HepG2 (cell line): Measurements from ENCODE around the gene PBLD. TPM values are rescaled to one million over a fixed set of nuclear protein-coding genes. Genes with fewer than 3 reads are reported as not detected.
A peak's percentile ranks its signal among the peaks of the same experiment; 100 is the strongest.

Experiments
- CEBPB ChIP-seq: IDR thresholded peaks from 2 replicates; pipeline ENCODE4 v1.6.1; 2011; ENCODE audit warnings: low read depth, low read length, improper control_type of control experiment, borderline replicate concordance
- GTF3A ChIP-seq: sonication (generic); formaldehyde crosslinking; conservative IDR thresholded peaks from 2 replicates; pipeline ENCODE4 v1.4.0; 2020; ENCODE audit warnings: mild to moderate bottlenecking, missing genetic modification reagents
- JUNB ChIP-seq: sonication (generic); formaldehyde crosslinking; IDR thresholded peaks from 2 replicates; pipeline ENCODE4 v1.8.0; 2022; ENCODE audit warnings: missing genetic modification reagents, mild to moderate bottlenecking, borderline replicate concordance
- NCOA5 ChIP-seq: sonication (generic); formaldehyde crosslinking; IDR thresholded peaks from 2 replicates; pipeline ENCODE4 v1.4.0; 2020; ENCODE audit warnings: missing genetic modification reagents
- PHF20 ChIP-seq: sonication (generic); formaldehyde crosslinking; IDR thresholded peaks from 2 replicates; pipeline ENCODE4 v1.5.0; 2020; ENCODE audit warnings: mild to moderate bottlenecking, missing genetic modification reagents
- POGZ ChIP-seq: sonication (generic); formaldehyde crosslinking; IDR thresholded peaks from 2 replicates; pipeline ENCODE4 v1.4.0; 2020; ENCODE audit warnings: mild to moderate bottlenecking, missing genetic modification reagents
- POLR2A ChIP-seq, 2 experiments: IDR thresholded peaks; 2 replicates each; pipeline ENCODE4 v1.6.1; 2011; ENCODE audit warnings: low read depth in 2 of 2, low read length in 2 of 2, mild to moderate bottlenecking in 1 of 2, moderate library complexity in 1 of 2; ENCODE audit not compliant: insufficient read depth in 1 of 2
- SPEN ChIP-seq: sonication (generic); formaldehyde crosslinking; IDR thresholded peaks from 2 replicates; pipeline ENCODE4 v1.5.1; 2020; ENCODE audit warnings: low read depth, mild to moderate bottlenecking, missing genetic modification reagents
- U2AF2 ChIP-seq: fragments of 200-400 bp; formaldehyde crosslinking; IDR thresholded peaks from 2 replicates; pipeline ENCODE4 v1.6.1; 2017; ENCODE audit warnings: low read depth, mild to moderate bottlenecking, low read length
- ZBTB7A ChIP-seq: sonication (generic); formaldehyde crosslinking; IDR thresholded peaks from 2 replicates; pipeline ENCODE4 v1.8.0; 2022; ENCODE audit warnings: mild to moderate bottlenecking, missing genetic modification reagents
- ZFP82 ChIP-seq: sonication (generic); formaldehyde crosslinking; IDR thresholded peaks from 2 replicates; pipeline ENCODE4 v1.5.1; 2020; ENCODE audit warnings: mild to moderate bottlenecking, missing genetic modification reagents, borderline replicate concordance
- ZNF12 ChIP-seq: sonication (generic); formaldehyde crosslinking; IDR thresholded peaks from 2 replicates; pipeline ENCODE4 v1.5.0; 2020; ENCODE audit warnings: missing genetic modification reagents
- ZNF503 ChIP-seq: sonication (generic); formaldehyde crosslinking; IDR thresholded peaks from 2 replicates; pipeline ENCODE4 v1.4.0; 2020; ENCODE audit warnings: missing genetic modification reagents
- ZNF570 ChIP-seq: sonication (generic); formaldehyde crosslinking; IDR thresholded peaks from 2 replicates; pipeline ENCODE4 v1.4.0; 2020; ENCODE audit warnings: mild to moderate bottlenecking, missing genetic modification reagents, borderline replicate concordance
- ZNF574 ChIP-seq: sonication (generic); formaldehyde crosslinking; IDR thresholded peaks from 2 replicates; pipeline ENCODE4 v1.4.0; 2020; ENCODE audit warnings: missing genetic modification reagents
- ZNF713 ChIP-seq: sonication (generic); formaldehyde crosslinking; IDR thresholded peaks from 2 replicates; pipeline ENCODE4 v1.4.0; 2020; ENCODE audit warnings: mild to moderate bottlenecking, missing genetic modification reagents
- ZNF773 ChIP-seq: sonication (generic); formaldehyde crosslinking; IDR thresholded peaks from 2 replicates; pipeline ENCODE4 v1.4.0; 2020; ENCODE audit warnings: missing genetic modification reagents, borderline replicate concordance
- ZNF780A ChIP-seq: sonication (generic); formaldehyde crosslinking; IDR thresholded peaks from 2 replicates; pipeline ENCODE4 v1.8.0; 2022; ENCODE audit warnings: mild to moderate bottlenecking, missing genetic modification reagents, moderate library complexity
- ZNF792 ChIP-seq: IDR thresholded peaks from 2 replicates; pipeline ENCODE4 v1.6.1; 2016
- polyA plus RNA-seq, 8 experiments: library from polyadenylated mRNA; depleted of rRNA in 3 of 8; stranded (reverse) in 7 of 8; unstranded in 1 of 8; fragments of >200 nt; fragmentation: Illumina TruSeq in 4 of 8; extraction: Trizol in 4 of 8; gene quantifications; 2 replicates each; pipeline versions ENCODE4 v1.2.1 to v1.2.3, GENCODE V29; 2011 to 2016; ENCODE audit warnings: low read depth in 4 of 8, missing spikeins in 1 of 8, mixed read lengths in 1 of 8; ENCODE audit not compliant: insufficient read depth in 1 of 8
- total RNA-seq, 5 experiments: library from RNA; depleted of rRNA; stranded (reverse); fragments of >200 nt; fragmentation: Illumina TruSeq; extraction: Trizol; gene quantifications; 2 replicates each; pipeline ENCODE4 v1.2.3, GENCODE V29; 2016; ENCODE audit warnings: low read depth in 1 of 5
- TF ChIP-seq, protein P1 (sequence below): sonication (generic); formaldehyde crosslinking; IDR thresholded peaks from 2 replicates; pipeline ENCODE4 v1.5.1; 2020; ENCODE audit warnings: mild to moderate bottlenecking, missing genetic modification reagents, moderate library complexity
- TF ChIP-seq, protein P2 (sequence below): IDR thresholded peaks from 2 replicates; pipeline ENCODE4 v1.6.1; 2012; ENCODE audit warnings: low read length, improper control_type of control experiment

The PBLD gene
- total and polyA plus RNA-seq, 2 of the 13 experiments (the other 11 are each of a cell fraction or from before 2014, with no cell fraction given) = 0.42 to 3.1 TPM

DNA sequence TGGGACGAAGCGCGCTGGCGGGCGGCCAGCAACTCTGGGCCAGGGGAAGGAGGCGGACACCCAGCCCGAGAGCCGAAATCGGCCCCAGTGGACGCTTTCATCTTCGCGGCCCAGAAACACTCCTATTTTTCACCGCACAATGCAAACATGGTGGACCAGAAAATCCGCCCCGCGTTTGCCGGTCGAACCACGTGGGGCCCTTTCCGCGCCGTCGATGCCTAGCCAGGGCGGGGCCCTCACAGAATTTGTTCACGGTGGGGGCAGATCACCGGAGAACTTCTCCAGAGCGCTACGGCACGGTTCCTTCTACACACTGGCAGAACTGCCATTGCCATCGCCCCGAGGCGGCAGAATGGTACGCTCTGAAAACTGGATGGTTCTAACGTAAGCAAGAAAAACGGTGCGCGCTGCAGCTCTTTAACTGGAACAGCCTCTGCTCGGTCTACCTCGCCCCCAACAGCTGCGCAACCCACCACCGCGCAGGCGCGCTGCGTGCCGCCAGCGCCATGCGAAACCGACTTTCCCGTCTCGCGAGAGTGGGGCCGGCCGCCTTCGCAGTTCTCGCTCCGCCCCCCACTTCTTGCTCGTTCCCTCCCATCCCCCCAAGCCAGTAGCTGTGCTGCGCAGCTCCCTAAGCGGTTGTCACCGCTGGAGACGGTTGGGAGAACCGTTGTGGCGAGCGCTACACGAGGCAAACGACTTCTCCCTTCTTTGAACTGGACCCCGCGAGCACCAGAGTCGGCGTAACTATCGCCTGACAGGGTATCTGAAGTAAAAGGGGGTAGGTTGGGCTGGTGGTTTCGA, 1.1 kb downstream of the PBLD start, which contains the start of gene HNRNPH3 (continued):
- TF ChIP-seq ZNF503 (CRISPR knock-in tag) = peak; percentile 64; the same call in 1 of the 2 replicates
- TF ChIP-seq ZNF574 (CRISPR knock-in tag) = peak; percentile 85
- no peak for TF ChIP-seq GTF3A (CRISPR knock-in tag)
- TF ChIP-seq ZNF12 (CRISPR knock-in tag) = no peak; the same call in 1 of the 2 replicates
- TF ChIP-seq POGZ (CRISPR knock-in tag) = peak; percentile 99
- TF ChIP-seq ZNF792 (CRISPR knock-in tag) = peak; percentile 95
- no peak; the same call in 1 of the 2 replicates for TF ChIP-seq U2AF2
- no peak for TF ChIP-seq ZBTB7A
- peak; percentile 90 for TF ChIP-seq SPEN (CRISPR knock-in tag)
- no peak for TF ChIP-seq NCOA5 (CRISPR knock-in tag)
- TF ChIP-seq CEBPB = no peak; the same call in 1 of the 2 replicates
- peak; percentile 94 for TF ChIP-seq ZFP82 (CRISPR knock-in tag)
- 0 out of 2 replicates have a peak, but pooled peaks have one; percentile 12 for TF ChIP-seq JUNB (CRISPR knock-in tag)
- TF ChIP-seq, protein P1, sequence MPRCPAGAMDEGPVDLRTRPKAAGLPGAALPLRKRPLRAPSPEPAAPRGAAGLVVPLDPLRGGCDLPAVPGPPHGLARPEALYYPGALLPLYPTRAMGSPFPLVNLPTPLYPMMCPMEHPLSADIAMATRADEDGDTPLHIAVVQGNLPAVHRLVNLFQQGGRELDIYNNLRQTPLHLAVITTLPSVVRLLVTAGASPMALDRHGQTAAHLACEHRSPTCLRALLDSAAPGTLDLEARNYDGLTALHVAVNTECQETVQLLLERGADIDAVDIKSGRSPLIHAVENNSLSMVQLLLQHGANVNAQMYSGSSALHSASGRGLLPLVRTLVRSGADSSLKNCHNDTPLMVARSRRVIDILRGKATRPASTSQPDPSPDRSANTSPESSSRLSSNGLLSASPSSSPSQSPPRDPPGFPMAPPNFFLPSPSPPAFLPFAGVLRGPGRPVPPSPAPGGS (CRISPR knock-in tag) = peak; percentile 81
- peak; percentile 98 to 99 for TF ChIP-seq POLR2A (IDR thresholded peaks at IDR 0.05; ENCODE audit: insufficient read depth in 1 of 2, low read depth in 2 of 2, low read length in 2 of 2)
- TF ChIP-seq, protein P2, sequence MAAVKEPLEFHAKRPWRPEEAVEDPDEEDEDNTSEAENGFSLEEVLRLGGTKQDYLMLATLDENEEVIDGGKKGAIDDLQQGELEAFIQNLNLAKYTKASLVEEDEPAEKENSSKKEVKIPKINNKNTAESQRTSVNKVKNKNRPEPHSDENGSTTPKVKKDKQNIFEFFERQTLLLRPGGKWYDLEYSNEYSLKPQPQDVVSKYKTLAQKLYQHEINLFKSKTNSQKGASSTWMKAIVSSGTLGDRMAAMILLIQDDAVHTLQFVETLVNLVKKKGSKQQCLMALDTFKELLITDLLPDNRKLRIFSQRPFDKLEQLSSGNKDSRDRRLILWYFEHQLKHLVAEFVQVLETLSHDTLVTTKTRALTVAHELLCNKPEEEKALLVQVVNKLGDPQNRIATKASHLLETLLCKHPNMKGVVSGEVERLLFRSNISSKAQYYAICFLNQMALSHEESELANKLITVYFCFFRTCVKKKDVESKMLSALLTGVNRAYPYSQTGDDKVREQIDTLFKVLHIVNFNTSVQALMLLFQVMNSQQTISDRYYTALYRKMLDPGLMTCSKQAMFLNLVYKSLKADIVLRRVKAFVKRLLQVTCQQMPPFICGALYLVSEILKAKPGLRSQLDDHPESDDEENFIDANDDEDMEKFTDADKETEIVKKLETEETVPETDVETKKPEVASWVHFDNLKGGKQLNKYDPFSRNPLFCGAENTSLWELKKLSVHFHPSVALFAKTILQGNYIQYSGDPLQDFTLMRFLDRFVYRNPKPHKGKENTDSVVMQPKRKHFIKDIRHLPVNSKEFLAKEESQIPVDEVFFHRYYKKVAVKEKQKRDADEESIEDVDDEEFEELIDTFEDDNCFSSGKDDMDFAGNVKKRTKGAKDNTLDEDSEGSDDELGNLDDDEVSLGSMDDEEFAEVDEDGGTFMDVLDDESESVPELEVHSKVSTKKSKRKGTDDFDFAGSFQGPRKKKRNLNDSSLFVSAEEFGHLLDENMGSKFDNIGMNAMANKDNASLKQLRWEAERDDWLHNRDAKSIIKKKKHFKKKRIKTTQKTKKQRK = no peak
- peak; percentile 86; the same call in 1 of the 2 replicates for TF ChIP-seq ZNF780A (CRISPR knock-in tag)
- TF ChIP-seq ZNF570 = no peak
- peak; percentile 80; the same call in 1 of the 2 replicates for TF ChIP-seq ZNF773
- TF ChIP-seq PHF20 (CRISPR knock-in tag) = no peak; the same call in 1 of the 2 replicates
- TF ChIP-seq ZNF713 (CRISPR knock-in tag) = no peak
